ENCODE results near the gene RHOD.
A peak's percentile ranks its signal among the peaks of the same experiment; 100 is the strongest.

Gene RHOD

DNA sequence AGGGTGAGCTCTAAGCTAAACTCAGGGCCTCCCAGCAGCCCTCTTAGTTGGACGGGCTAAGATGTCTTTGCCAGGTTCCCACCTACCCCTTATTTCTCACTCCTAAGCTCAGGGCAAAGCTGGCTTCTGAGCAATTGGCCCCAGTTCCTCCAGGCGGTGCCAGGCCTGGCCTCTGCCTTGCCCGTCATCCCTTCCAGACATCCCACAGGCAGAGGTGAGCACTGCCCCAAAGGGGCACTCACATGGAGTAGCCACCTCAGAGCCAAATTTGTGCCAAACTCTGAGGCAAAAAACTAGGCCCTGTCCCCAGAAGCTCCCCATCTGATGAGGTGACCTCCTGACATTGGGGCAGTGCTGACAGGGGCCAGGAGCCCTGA lies 9.7 kb downstream of the RHOD start:
- DNase-seq (ENCODE audit: extremely low spot score): no peak
- ChIA-PET POLR2A (no interaction called here), CTCF (interaction anchor here (0.9 to 1.6 kb wide), 3 partner anchors 14 to 196 kb away, joined by 3 to 6 read pairs (median 6); no protein-coding TSS in a partner anchor)
- TF ChIP-seq, protein P1, sequence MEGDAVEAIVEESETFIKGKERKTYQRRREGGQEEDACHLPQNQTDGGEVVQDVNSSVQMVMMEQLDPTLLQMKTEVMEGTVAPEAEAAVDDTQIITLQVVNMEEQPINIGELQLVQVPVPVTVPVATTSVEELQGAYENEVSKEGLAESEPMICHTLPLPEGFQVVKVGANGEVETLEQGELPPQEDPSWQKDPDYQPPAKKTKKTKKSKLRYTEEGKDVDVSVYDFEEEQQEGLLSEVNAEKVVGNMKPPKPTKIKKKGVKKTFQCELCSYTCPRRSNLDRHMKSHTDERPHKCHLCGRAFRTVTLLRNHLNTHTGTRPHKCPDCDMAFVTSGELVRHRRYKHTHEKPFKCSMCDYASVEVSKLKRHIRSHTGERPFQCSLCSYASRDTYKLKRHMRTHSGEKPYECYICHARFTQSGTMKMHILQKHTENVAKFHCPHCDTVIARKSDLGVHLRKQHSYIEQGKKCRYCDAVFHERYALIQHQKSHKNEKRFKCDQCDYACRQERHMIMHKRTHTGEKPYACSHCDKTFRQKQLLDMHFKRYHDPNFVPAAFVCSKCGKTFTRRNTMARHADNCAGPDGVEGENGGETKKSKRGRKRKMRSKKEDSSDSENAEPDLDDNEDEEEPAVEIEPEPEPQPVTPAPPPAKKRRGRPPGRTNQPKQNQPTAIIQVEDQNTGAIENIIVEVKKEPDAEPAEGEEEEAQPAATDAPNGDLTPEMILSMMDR (IDR thresholded peaks at IDR 0.05; ENCODE audit: control extremely low read depth, extremely low read depth, low read depth, missing control alignments): no peak

DNA sequence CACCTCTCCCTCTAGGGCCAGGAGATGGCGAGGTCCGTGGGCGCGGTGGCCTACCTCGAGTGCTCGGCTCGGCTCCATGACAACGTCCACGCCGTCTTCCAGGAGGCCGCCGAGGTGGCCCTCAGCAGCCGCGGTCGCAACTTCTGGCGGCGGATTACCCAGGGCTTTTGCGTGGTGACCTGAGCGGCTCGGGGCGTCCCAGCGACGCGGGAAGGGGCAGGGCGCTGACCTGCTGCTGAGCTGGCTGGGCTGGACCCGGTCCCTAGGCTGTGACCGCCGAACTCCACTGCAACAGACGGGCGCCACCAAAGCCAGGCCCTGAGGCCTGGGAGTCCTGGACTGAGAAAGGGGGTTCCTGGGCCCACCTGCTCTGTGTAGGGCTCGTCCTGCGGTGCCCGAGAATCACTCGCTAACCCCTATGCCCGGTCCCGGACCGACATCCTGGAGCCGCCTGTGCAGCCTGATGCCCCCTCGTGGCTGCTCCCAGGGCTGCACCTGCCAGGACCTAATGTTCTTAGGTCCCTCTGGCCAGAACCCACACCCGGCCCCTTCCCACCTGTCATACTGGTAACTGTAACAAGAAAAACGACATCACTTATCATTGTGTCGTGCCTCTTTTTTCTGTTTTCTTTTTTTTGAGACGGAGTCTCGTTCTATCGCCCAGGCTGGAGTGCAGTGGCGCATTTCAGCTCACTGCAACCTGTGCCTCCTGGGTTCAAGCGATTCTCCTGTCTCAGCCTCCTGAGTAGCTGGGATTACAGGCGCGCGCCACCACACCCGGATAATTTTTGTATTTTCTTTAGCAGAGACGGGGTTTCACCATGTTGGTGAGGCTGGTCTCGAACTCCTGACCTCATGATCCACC lies 15.0 kb downstream of the RHOD start:
- ChIA-PET CTCF (interaction anchor here (0.7 to 2.6 kb wide), 8 partner anchors 9 to 188 kb away, joined by 3 to 17 read pairs (median 3); no protein-coding TSS in a partner anchor), POLR2A (no interaction called here)
- DNase-seq (ENCODE audit: extremely low spot score): peak; percentile 92
- TF ChIP-seq, protein P1 (IDR thresholded peaks at IDR 0.05; ENCODE audit: control extremely low read depth, extremely low read depth, low read depth, missing control alignments): peak; percentile 77

DNA sequence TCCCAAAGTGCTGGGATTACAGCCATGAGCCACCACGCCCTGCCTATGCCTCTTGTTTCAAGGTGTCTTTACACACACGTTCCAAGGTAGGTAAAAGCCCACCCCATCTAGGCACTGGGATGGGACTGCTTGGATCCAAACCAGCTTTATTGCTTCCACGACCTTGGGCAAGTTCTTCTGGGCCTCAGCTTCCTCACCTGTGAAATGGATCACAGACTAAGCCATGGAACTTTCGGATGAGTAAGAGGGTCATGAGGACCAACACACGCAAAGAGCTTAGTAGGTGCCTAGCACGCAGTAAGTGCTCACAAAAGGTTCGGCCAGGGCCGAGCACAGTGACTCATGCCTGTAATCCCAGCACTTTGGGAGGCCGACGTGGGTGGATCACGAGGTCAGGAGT lies 15.6 kb downstream of the RHOD start:
- CTCF ChIA-PET: interaction anchor here (1.1 to 2.6 kb wide), 7 partner anchors 9 to 179 kb away, joined by 3 to 17 read pairs (median 6); no protein-coding TSS in a partner anchor
- DNase-seq (ENCODE audit: extremely low spot score): no peak
- TF ChIP-seq, protein P1 (IDR thresholded peaks at IDR 0.05; ENCODE audit: control extremely low read depth, extremely low read depth, low read depth, missing control alignments): no peak
- POLR2A ChIA-PET: interaction anchor here (0.6 kb wide), 2 partner anchors 18 to 98 kb away, joined by 3 to 5 read pairs; no protein-coding TSS in a partner anchor

DNA sequence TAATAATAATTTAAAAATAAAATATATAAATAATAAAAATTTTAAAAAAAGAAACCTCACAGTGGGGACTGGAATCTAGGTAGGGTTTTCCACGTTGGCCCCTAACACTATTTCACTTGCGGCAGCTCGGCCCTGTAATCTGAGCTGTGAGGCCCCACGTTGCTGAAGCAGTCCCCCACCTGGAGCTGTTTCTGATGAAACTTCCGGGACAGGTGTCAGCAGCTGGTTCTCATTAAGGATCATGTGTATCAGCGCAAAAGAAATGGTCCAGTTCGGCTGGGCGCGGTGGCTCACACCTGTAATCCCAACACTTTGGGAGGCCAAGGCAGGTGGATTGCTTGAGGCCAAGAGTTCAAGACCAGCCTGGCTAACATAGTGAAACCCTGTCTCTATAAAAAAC lies 17.3 kb downstream of the RHOD start:
- no peak for DNase-seq (ENCODE audit: extremely low spot score)
- TF ChIP-seq, protein P1 (IDR thresholded peaks at IDR 0.05; ENCODE audit: control extremely low read depth, extremely low read depth, low read depth, missing control alignments): no peak
- CTCF ChIA-PET: interaction anchor here (1.2 to 2.6 kb wide), 6 partner anchors 7 to 283 kb away, joined by 3 to 17 read pairs (median 6); no protein-coding TSS in a partner anchor
- POLR2A ChIA-PET: no interaction called here

DNA sequence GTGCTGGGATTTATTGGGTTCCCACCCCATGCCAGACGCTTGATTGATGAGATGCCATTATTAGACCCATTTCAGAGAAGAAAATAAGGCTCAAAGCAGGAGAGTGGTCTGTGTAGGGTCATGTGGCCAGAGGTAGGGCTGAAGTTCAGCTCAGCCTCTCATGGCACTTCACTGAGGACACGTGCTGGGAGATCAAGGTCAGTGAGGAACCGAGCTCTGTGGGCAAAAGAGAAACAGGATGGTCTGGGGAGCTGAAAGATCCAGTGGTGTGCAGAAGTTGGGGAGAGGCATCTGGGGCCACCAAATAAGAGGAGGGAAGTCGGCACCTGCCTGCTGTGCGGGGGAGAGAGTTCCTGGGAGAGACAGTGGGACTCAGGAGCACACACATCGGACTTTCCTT lies 19.6 kb downstream of the RHOD start:
- ChIA-PET POLR2A (interaction anchor here (0.6 kb wide), 2 partner anchors 53 to 268 kb away, joined by 3 to 8 read pairs; no protein-coding TSS in a partner anchor), CTCF (interaction anchor here (1.0 to 1.4 kb wide), 3 partner anchors 9 to 273 kb away, joined by 4 to 5 read pairs (median 4); no protein-coding TSS in a partner anchor)
- TF ChIP-seq, protein P1 (IDR thresholded peaks at IDR 0.05; ENCODE audit: control extremely low read depth, extremely low read depth, low read depth, missing control alignments): no peak
- no peak for DNase-seq (ENCODE audit: extremely low spot score)

DNA sequence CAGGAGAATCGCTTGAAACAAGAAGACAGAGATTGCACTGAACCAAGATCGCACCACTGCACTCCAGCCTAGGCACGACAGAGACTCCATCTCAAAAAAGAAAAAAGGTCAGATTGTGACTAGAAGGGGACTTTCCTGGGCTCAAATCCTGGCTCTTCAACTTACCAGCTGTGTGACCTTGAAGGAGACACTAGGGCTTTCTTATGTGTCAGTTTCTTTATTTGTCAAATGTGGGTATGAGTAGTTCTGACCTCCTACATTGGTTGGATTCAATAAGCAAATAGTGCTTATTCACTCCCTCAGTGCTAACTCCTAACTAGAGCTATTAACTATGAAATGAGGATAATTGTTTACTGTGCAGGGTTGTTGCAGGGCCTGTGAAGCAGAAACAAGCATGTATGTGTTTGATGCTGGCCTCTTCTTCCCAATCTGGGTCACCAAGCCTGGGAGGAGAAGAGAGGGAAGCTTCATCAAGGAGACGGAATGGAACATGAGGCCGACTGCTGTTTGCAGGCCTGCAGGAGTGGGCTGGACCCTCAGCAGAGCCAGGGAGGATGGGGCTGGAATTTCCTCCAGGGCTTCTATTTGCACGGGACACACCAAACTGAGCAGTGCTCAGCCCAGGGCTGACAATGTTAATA lies 22.5 kb downstream of the RHOD start:
- ChIA-PET CTCF (interaction anchor here (1.1 to 4.4 kb wide), 4 partner anchors 11 to 303 kb away, joined by 3 to 24 read pairs (median 6); no protein-coding TSS in a partner anchor), POLR2A (no interaction called here)
- TF ChIP-seq, protein P1 (IDR thresholded peaks at IDR 0.05; ENCODE audit: control extremely low read depth, extremely low read depth, low read depth, missing control alignments): no peak
- DNase-seq (ENCODE audit: extremely low spot score): no peak
